Measurements from ENCODE around the gene TRIM69.

Gene TRIM69

DNA sequence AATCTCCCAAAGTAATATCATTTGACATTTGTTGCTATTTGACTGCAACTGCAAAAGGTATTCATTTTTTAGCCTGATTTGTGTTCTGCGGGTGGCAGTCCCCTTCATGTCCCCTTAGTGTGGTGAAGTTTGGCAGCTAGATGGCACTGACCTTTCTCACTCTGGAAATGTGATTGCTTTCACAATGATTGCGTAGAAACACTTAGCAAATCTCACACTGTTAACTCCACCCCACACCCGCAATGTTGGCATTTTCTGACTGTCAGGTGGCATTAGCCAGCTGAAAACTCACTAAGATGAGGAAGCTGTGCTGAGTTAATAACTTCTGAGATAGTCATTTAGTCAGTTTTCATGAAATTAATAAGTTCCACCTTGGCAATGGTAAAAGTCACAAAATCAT lies 76.9 kb downstream of the TRIM69 start:
- Histone ChIP-seq H3K9me3 (ENCODE audit: insufficient read depth, low read depth, low read length) (no peaks in the 10 kb centered on the region), H3K79me2 (ENCODE audit: insufficient read depth, low read length) (no peaks in the 10 kb centered on the region), H4K20me1 (ENCODE audit: insufficient read depth, low read length, poor library complexity, severe bottlenecking) (no peaks in the 10 kb centered on the region), H2AFZ (ENCODE audit: low read length) (no peak overlapping the region), H3K4me2 (ENCODE audit: low read depth, low read length, poor library complexity, severe bottlenecking) (no peak overlapping the region), H3K9ac (ENCODE audit: low read depth, low read length, poor library complexity, severe bottlenecking) (no peak overlapping the region), H3K4me1 (ENCODE audit: insufficient read depth, low read length, poor library complexity, severe bottlenecking) (peaks cover 9% of the 10 kb centered on the region), H3K9me2 (replicated peaks; ENCODE audit: low read depth, low read length) (no peaks in the 10 kb centered on the region), H3K27me3 (ENCODE audit: insufficient read depth, low read length, poor library complexity, severe bottlenecking) (no peaks in the 10 kb centered on the region), H3K4me3 (ENCODE audit: low read length, poor library complexity, severe bottlenecking) (no peak overlapping the region), H3K36me3 (ENCODE audit: insufficient read depth, low read length) (no peaks in the 10 kb centered on the region), H3F3A (ENCODE audit: low read depth) (no peaks in the 10 kb centered on the region)
- TF ChIP-seq, protein P1, sequence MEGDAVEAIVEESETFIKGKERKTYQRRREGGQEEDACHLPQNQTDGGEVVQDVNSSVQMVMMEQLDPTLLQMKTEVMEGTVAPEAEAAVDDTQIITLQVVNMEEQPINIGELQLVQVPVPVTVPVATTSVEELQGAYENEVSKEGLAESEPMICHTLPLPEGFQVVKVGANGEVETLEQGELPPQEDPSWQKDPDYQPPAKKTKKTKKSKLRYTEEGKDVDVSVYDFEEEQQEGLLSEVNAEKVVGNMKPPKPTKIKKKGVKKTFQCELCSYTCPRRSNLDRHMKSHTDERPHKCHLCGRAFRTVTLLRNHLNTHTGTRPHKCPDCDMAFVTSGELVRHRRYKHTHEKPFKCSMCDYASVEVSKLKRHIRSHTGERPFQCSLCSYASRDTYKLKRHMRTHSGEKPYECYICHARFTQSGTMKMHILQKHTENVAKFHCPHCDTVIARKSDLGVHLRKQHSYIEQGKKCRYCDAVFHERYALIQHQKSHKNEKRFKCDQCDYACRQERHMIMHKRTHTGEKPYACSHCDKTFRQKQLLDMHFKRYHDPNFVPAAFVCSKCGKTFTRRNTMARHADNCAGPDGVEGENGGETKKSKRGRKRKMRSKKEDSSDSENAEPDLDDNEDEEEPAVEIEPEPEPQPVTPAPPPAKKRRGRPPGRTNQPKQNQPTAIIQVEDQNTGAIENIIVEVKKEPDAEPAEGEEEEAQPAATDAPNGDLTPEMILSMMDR (conservative IDR thresholded peaks at IDR 0.05; ENCODE audit: low read length): peak; percentile 19; the same call in 1 of the 2 replicates
- no peak for TF ChIP-seq EZH2phosphoT487 (IDR thresholded peaks at IDR 0.05; ENCODE audit: borderline replicate concordance)

Data from Loucy (cell line).